Measurements from ENCODE around the gene CD59.
"Not testable (repeated sequence)": the region's sequence is repeated elsewhere in the genome, so short reads cannot be mapped to it uniquely, and the experiment has no call there.

Gene CD59

DNA sequence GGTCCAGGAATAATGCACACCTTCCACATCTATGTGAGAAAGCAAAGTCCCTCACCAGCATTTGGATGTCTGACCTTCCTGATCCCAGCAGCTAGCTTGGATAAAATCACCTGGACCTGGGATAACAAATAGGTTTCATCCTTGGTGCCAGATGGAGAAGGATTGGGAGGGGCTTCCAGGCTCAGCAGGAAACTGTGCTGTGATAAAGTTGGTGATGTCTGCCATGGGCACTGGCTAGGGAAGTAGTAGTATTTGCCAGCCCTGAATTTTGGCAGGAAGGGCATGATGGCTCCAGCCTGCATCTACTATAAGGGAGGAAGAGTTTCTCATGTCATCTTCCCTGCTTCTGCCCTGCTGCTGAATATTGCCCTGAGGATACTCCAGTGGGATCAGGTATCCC is 73.1 kb downstream of the CD59 start:
- no peak overlapping the region for H3K4me3 ChIP-seq (ENCODE audit: low read length)
- DNase-seq (ENCODE audit: low read depth), result no peak
- TF ChIP-seq CTCF (conservative IDR thresholded peaks at IDR 0.05; ENCODE audit: low read depth, low read length), result no peak

- H3K4me3 ChIP-seq (ENCODE audit: low read length); DNase-seq (ENCODE audit: low read depth): not testable (repeated sequence)
Measured at GRCh38 chr11:33661526-33661925, 74.7 kb downstream of the CD59 start.

- no peak for TF ChIP-seq CTCF (conservative IDR thresholded peaks at IDR 0.05; ENCODE audit: low read depth, low read length)
- H3K4me3 ChIP-seq (ENCODE audit: low read length), result no peak overlapping the region
- DNase-seq (ENCODE audit: low read depth), result no peak
Measured at GRCh38 chr11:33660962-33661361, 75.3 kb downstream of the CD59 start.

DNA sequence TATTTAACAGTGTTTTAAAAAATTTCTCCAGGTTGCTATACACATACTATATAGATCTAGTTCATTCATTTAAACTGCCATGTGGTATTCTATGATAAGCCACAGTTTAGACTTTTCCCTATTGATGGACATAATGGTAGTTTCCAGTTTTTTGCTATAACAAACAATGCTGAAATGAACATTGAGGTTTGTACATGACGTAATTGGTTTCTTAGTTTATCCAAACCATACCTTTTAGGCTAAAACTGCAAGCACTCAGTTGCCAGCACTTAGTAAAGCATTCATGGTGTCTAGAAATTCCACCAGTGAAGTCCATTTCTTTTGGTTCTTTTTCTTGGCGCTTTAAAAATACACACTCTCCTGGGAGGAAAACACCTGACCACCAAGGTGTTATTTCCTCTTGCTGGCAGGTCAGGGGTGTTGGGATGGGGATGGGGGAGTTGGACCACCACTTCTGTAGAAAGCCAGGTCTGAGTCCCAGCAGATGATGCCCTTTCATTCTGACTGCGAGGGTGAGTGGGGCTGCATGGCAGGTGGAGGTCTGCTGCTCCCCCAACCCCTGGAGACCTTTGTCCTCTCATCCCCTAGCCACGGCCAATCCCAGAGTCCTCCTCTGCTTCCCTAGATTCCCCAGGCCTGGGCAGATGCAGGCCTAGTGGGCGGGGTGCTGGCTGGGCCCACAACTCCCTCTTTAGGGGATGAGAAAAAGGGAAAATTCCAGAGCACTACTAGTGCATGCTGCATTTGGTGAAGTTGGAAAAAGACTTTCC is 76.7 kb downstream of the CD59 start:
- TF ChIP-seq CTCF (conservative IDR thresholded peaks at IDR 0.05; ENCODE audit: low read depth, low read length), result no peak
- DNase-seq (ENCODE audit: low read depth), result no peak
- H3K4me3 ChIP-seq (ENCODE audit: low read length), result no peak overlapping the region

DNA sequence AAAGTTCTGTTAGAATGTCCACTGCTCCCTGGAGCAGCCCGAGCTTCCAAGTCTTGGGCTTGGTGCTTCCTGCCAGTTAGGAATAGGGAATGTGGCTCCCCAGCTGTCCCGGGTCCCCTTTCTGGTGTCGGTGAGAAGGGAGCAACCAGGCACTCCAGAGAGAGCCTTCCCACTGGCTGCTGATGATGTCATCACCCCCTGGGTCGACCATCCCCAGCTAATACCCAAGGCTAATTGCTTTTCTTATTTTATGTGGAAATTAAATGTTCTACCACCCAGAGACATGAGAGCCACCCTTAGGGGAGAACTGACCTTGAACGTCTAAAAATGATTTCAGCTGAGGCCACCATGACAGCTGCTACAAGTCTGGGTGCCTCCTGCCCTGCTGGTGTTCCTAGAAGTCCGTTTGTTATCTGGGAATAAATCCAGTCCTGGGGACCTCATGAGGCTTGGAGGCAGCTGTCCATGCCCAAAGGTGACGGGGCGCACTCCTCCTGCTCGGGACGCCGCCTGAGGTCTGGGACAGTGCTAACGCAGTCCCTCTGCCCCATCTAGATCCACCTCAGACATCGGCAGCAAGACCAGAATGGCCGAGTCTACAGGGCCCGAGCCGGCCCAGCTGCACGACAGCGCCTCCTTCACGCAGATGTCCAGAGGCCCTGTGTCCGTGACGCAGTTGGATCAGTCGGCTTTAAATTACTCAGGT is 77.9 kb downstream of the CD59 start:
- H3K4me3 ChIP-seq (ENCODE audit: low read length), result no peak overlapping the region
- DNase-seq (ENCODE audit: low read depth), result no peak
- no peak for TF ChIP-seq CTCF (conservative IDR thresholded peaks at IDR 0.05; ENCODE audit: low read depth, low read length)

- TF ChIP-seq CTCF (conservative IDR thresholded peaks at IDR 0.05; ENCODE audit: low read depth, low read length), result no peak
- no peak overlapping the region for H3K4me3 ChIP-seq (ENCODE audit: low read length)
- DNase-seq (ENCODE audit: low read depth), result no peak
Measured at GRCh38 chr11:33657757-33658156, 78.5 kb downstream of the CD59 start.

DNA sequence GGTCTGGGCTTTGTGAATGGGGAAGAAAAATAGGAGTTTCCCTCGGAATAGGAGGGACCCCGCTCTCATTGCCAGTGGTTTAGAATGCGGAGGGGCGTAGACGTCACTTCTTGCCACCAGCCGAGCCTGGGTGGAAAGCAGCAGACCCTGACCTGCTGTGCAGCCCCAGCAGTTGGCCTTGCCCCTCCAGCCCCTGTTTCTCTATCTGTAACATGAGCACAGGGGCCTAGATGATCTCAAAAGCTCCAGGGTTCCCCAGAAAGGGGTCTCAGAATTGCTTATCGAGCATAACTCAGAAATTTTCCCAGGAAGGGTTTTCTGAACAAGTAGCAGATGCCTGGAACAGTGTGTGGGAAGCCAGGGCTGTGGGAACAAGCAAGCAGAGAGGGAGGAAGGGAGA is 79.5 kb downstream of the CD59 start:
- no peak for TF ChIP-seq CTCF (conservative IDR thresholded peaks at IDR 0.05; ENCODE audit: low read depth, low read length)
- H3K4me3 ChIP-seq (ENCODE audit: low read length), result no peak overlapping the region
- DNase-seq (ENCODE audit: low read depth), result no peak
